ENCODE measurements around the gene ZSCAN5B.
"Not testable (repeated sequence)": the region's sequence is repeated elsewhere in the genome, so short reads cannot be mapped to it uniquely, and the experiment has no call there.

Gene ZSCAN5B

DNA sequence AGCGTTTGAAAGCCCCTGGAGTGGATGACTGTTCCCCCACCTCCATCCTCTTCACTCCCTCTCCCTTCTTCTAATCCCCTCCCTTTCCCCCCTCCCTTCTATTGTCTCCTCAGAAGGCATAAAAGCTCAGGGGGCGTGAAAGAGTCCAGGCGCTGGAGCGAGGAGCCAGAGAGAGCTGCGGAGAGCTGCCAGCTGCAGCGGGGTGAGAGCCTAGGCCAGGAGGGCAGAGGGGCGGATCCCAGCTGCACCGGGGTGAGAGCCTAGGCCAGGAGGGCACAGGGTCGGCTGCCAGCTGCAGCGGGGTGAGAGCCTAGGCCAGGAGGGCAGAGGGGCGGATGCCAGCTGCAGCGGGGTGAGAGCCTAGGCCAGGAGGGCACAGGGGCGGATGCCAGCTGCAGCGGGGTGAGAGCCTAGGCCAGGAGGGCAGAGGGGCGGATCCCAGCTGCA, 21.7 kb downstream of the ZSCAN5B start, which contains the start of gene GALP:
Gene GALP, plus strand, starts transcription at position 148 of the 447 bp plus-strand sequence. CDS start 1,101 bp downstream, outside the sequence.
- DNase-seq (ENCODE audit: low read depth), result not testable (repeated sequence)

DNA sequence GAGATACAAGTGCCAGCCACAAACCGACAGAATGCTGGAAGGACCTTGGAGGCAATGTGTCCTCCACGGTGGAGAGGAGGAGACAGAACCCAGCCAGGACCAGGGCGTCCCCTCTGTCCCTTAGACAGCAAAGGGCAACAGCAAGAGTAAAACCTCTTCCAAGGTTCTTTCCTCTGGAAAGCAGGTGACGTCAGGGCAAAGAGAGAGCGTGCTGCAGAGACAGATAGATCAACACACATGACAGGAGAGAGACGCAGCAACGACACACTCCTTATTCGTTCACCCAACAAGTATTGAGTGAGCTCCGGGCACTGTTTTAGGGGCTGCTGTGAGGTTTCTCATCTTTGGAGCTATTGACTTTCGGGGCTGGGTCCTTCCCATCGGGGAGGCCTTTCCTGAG, 23.0 kb downstream of the ZSCAN5B start:
- no peak for DNase-seq (ENCODE audit: low read depth)

DNA sequence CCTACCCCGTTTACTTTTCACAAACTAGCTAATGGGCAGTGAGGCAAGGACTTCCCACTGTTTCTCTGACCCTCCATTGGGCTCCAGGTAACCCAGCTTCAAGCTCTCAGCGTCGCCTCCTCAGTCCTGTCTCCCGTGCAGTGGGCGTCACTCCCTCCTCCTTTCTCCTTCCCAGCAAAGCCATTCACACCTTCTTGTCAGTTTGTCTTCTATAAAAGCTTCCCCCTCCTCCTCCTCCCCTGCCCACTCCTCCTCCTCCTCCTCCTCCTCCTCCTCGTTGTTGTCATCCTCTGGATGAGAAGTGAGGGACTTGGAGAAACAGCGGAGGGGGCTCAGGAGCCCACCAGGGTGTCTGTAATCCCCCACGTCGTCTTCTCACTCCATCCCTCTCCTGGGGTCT, 23.5 kb downstream of the ZSCAN5B start:
- DNase-seq (ENCODE audit: low read depth), result no peak

DNA sequence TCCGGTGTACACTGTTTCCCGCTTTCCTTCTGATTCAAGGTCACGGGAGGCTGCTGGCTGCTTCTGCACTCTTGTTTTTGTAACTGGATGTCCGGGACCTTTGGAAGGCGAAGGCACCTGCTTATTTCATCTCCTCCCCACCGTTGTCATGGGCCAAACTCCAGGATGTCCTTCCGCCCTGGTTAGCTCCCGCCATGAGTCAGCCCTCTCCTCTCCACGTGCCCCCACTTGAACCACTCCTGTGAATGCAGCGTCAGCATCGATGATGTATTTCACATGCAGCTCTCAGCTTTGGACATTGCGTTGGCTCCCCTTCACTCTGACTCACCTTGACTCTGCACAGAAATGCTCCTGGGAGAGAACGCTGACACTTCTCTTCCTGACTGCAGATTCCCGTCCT, 27.3 kb downstream of the ZSCAN5B start:
- DNase-seq (ENCODE audit: low read depth), result peak; percentile 80

DNA sequence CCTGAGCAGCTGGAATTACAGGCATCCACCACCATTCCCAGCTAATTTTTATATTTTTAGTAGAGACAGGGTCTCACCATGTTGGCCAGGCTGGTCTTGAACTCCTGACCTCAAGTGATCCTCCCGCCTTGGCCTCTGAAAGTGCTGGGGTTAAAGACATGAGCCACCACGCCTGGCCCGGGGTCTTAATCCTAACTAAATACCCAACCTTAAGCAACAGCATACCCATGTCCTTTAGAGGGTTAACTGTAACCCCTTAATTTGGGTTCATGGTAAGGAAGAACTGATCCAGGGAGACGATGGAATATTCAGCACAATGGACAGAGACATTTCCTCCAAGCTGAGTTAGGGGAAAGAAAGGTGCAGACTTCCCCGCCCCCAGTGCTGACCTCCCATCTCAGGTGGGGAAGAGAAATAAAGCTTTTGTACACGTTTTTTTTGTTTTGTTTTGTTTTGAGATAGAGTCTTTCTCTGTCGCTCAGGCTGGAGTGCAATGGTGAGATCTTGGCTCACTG, 30.5 kb downstream of the ZSCAN5B start:
- DNase-seq (ENCODE audit: low read depth), result peak; percentile 13

DNA sequence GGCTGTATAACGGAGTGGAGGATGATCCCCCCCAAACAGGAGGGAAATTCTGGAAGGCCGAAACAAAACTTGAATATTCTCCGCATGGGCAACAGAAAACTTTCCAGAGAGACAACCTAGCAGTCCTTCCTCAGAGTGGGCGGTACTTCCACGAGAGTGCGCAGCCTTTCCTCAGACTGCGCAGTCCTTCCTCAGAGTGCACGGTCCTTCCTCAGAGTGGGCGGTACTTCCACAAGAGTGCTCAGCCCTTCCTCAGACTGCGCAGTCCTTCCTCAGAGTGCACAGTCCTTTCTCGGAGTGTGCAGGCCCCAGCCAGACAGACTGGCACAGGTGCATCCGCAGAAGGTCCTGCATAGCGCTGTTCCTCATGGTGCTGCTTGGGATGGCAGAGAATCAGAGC, 34.5 kb downstream of the ZSCAN5B start:
- DNase-seq (ENCODE audit: low read depth), result no peak

DNA sequence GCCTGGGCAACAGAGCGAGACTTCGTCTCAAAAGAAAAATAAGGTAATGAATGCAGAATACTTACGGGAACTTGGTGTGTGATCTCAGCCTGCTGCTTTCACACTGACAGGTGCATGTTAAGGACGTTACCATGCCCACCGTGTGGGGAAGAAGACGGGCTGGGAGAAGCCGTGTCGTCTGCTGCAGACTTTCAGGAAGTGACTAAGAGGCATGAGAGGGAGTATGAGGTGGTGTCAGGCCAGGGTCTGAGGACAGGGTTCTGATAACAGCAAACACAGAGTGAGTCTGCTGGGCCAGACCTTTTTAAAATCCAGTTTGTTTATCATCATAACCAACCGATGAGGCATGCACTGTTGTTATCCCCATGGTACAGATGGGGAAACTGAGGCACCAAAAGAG, 35.3 kb downstream of the ZSCAN5B start:
- DNase-seq (ENCODE audit: low read depth), result peak; percentile 48

DNA sequence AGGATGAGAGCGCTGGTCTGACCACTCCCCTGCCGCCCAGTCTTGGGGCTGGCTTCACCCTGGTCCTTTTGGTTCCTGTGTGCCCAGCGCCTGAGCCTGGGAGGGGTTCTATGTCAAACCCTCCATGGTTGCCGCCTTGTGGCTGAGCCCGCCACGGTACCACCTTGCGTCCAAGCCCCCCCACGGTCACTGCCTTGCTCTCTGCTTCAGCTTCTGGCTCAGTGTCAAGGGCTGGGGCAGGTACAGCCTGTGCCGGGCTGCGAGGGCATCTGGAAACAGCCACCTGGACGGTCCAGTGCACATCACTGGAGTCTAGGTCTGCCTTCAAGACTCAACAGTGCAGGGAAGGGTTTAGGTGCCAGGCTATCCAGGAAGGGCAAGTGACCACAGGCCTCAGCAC, 36.0 kb downstream of the ZSCAN5B start:
- no peak for DNase-seq (ENCODE audit: low read depth)

DNA sequence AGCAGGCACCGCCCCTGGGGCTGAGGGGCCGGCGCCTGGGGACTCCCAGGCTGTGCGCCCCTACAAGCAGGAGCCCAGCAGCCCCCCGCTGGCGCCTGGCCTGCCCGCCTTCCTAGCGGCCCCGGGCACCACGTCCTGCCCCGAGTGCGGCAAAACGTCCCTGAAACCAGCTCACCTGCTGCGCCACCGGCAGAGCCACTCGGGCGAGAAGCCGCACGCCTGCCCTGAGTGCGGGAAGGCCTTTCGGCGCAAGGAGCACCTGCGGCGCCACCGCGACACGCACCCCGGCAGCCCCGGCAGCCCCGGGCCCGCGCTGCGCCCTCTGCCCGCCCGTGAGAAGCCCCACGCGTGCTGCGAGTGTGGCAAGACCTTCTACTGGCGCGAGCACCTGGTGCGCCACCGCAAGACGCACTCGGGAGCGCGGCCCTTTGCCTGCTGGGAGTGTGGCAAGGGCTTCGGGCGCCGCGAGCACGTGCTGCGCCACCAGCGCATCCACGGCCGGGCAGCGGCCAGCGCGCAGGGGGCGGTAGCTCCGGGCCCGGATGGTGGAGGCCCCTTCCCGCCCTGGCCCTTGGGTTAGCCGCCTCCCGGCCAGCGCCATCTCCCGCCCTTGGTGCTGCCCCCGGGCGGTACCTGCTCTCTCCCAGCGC, 37.8 kb downstream of the ZSCAN5B start:
- DNase-seq (ENCODE audit: low read depth), result no peak

DNA sequence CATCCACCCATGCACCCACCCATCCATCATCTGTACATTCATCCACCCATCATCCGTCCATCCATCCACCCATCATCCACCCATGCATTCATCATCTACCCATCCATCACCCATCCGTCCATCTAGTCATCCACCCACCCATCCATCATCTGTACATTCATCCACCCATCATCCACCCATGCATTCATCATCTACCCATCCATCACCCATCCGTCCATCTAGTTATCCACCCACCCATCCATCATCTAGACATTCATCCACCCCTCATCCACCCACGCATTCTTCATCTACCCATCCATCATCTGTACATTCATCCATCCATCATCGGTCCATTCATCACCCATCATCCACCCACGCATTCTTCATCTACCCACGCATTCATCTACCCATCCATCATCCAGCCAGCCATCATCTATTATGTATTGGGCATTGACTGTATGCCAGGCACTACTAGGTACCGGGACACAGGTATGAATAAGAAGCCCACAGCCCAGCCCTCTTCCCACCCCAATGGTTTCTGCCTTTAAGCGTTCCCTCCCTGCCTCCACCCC, 38.5 kb downstream of the ZSCAN5B start:
- DNase-seq (ENCODE audit: low read depth), result peak; percentile 22

DNA sequence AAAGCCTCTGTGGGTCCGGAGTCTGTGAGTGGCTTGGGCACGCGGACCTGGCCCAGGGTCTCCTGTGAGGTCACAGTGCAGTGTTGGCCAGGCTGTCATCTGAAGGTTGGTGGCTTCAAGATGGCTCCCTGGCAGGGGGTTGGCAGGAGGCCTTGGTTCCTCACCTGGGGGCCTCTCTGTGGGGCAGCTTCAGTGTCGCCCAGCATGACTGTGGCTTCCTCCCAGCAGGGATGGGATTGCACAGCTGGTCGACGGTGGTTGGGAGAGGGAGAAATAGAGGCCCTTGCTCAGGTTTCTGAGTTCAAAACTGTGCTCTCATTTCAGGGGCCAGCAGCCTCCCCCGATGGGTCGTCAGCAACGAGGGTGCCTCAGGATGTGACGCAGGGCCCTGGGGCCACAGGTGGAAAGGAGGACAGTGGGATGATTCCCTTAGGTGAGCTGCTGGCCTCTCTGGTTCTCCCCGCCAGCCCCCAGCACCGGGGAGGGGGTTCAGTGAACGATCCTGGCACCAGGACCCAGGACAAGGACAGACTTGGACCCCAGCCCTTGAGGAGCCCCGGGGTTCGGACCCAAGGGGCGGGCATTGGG, 39.3 kb downstream of the ZSCAN5B start:
- DNase-seq (ENCODE audit: low read depth), result no peak

DNA sequence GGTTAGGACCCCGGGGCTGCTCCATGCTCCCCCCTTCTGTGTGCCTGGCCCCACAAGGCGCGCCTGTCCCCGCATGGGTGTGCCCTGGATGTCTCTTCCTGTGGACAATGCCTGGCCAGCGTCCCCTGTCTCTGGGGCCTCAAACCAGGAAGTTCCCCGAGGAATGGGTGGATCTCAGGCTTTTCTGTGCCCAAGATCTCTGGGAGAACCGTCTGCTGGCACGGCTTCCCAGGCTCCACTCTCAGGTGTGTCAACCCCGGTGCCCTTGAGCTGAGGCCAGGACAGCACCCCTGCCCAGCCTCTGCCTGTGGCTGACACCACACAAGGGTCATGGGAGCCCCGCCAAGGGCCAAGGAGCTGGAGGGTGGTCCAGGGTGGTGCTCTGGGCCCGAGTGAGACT, 40.8 kb downstream of the ZSCAN5B start:
- no peak for DNase-seq (ENCODE audit: low read depth)

DNA sequence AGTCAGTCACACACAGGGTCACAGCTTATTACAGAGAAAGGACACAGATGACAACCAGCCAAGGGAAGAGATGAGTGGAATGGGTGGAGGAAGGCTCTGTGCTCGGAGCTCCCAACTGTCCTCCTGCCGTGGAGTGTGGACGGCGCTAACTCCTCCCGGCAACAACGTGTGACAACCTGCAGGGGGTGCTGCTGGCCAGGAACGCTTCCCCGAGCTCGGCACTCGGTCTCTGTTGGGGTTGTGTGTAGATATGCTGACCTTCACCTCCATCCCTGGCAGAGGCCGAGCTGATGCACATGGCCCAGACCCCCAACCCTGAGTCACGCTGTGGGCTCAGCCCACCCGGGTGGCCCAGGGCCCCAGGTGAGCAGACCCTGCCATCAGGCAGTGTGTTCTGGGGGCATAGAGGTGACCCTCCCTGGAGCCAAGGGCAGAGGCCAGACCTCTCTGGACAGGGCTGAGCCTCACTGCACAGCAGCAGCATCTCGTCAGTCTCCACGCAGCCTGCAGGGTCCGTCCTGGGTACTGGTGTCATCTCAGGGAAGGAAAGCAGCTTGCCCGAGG, 42.4 kb downstream of the ZSCAN5B start:
- DNase-seq (ENCODE audit: low read depth), result no peak

DNA sequence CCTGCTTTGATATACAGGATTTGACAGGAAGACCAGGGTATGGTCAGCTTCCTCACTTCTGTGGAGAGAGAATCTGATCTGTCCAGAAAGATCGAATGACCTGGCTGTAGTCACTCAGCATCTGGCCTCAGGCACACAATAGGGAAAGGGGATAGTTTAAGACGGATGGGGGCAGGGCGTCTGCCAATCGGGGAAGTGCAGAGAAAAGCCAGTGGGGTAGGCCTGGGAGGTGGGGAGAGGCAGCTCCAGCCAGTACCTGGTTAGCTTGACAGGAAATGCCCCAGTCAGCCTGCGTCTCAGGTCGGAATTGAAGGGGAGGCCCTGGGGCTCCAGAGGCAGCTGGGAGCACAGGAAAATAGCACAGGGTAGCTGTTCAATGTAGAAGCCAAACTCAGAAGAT, 44.1 kb downstream of the ZSCAN5B start:
- no peak for DNase-seq (ENCODE audit: low read depth)

DNA sequence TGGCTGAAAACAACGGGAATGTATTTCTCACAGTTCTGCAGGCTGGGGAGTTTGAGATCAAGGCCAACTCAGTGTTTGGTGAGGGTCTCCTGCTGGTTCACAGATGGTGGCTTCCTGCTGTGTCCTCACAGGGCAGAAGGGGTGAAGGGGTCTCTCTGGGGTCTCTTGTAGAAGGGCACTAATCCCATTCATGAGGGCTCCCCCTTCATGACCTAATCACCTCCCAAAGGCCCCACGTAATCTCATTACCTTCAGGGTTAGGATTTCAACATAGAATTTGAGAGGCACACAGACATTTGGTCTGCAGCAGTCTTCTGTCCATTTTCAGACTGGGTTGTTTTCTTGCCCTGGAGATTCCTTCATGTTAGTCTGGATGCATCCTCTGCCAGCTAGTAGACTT, 44.9 kb downstream of the ZSCAN5B start:
- no peak for DNase-seq (ENCODE audit: low read depth)

DNA sequence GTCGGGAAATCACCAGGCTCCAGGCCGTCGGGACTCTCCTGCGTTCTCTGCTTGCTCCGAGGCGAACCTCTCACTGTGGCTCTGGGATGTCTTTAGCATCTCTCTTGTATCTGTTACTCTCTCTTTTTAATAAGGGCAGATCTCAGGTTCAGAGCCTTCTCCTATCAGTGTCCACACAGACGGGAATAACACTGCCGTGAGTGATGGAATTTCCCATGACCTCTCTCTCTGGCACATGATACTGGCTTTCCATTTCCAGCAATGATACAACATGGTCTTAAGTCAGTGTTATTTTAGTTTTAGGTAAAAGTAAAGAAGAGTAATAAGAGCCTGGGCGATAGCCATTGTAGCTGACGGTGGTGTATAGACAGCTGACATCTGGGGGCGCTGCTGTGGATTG, 47.2 kb downstream of the ZSCAN5B start:
- DNase-seq (ENCODE audit: low read depth), result no peak

DNA sequence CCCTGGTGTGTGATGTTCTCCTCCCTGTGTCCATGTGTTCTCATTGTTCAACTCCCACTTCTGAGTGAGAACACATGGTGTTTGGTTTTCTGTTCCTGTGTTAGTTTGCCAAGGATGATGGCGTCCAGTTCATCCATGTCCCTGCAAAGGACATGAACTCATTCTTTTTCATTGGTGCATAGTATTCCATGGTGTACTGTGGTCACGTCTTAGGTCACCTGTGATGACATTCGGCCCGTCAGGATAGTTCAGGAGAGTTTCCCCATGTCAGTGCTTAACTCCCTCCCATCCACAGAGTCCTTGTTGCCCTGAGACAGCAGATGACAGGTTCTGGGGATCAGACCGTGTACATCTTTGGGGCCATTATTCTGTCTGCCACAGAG, 47.9 kb downstream of the ZSCAN5B start:
- DNase-seq (ENCODE audit: low read depth), result no peak

DNA sequence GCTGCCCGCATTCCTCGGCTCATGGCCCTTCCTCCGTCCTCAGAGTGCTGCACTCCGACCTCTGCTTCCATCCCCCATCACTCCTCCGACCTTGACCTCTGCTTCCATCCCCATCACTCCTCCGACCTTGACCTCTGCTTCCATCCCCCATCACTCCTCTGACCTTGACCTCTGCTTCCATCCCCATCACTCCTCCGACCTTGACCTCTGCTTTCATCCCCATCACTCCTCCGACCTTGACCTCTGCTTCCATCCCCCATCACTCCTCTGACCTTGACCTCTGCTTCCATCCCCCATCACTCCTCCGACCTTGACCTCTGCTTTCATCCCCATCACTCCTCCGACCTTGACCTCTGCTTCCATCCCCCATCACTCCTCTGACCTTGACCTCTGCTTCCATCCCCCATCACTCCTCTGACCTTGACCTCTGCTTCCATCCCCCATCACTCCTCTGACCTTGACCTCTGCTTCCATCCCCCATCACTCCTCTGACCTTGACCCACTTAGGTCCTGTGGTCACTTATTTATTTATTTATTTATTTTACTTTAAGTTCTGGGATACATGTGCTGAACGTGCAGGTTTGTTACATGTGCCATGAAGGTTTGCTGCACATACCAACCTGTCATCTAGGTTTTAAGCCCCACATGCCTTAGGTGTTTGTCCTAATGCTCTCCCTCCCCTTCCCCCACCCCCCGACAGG, 48.5 kb downstream of the ZSCAN5B start:
- not testable (repeated sequence) for DNase-seq (ENCODE audit: low read depth)

DNA sequence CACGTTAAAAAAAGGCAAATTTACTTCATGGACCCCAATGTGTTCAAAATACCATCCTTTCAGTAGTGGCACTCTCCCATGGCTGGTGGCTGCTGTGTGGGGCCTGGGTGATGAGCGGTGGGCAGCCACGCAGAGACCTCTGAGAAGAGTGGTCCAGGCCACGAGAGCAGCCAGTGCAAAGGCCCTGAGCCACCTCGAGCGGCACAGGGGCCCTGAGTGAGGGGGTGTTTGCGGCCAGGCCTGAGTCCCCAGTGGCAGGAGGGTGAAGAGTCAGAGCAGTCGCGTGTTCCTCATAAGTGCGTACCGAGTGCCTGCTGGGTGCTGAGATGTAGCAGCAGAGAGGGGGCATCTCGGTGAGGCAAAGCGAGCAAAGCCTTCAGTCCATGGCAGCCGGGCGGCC, 49.5 kb downstream of the ZSCAN5B start:
- no peak for DNase-seq (ENCODE audit: low read depth)

DNA sequence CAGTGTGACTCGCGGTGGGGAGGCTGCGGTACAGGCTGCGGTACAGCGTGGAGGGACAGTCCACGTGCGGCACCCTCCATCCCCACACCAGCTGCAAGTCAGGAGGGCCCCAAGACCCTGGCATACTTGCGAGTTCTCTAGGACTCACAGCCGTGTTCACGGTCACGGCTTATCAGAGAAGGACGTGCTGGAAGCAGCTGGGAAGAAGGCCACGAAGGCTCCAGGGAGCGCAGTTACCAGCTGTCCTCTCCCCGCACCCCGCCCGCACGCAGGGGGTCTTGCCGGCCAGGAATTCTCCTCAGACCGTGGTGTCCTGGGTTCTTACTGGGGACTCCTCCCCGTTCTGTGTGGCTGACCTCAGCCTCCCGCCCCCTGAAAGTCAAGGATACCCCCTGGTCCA, 50.3 kb downstream of the ZSCAN5B start:
- no peak for DNase-seq (ENCODE audit: low read depth)

DNA sequence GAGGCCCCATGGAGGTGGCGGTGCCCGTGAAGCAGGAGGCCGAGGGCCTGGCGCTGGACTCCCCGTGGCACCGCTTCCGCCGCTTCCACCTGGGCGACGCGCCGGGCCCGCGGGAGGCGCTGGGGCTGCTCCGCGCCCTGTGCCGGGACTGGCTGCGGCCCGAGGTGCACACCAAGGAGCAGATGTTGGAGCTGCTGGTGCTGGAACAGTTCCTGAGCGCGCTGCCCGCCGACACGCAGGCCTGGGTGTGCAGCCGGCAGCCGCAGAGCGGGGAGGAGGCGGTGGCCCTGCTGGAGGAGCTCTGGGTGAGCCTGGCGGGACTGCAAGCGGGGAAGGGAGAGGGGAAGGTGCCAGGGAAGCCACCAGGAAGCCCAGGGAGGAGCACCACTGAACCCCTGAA, 50.7 kb downstream of the ZSCAN5B start:
- no peak for DNase-seq (ENCODE audit: low read depth)

DNA sequence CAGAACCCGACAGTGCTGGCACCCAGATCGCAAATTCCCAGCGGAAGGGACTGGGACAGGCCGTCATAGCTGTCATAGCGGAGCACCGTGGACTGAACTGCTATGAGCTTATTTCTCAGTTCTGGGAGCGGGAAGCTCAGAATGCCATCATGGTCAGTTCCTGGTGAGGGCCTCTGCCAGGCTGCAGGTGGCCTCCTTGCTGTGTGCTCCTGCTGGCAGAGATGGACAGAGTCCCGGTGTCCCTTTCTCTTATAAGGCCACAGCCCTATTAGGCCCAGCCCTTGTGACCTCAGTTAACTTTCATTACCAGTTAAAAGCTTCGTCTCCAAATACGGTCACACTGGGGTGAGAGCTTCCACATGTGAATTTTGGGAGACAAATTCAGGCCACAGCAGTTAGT, 51.9 kb downstream of the ZSCAN5B start:
- DNase-seq (ENCODE audit: low read depth), result no peak

DNA sequence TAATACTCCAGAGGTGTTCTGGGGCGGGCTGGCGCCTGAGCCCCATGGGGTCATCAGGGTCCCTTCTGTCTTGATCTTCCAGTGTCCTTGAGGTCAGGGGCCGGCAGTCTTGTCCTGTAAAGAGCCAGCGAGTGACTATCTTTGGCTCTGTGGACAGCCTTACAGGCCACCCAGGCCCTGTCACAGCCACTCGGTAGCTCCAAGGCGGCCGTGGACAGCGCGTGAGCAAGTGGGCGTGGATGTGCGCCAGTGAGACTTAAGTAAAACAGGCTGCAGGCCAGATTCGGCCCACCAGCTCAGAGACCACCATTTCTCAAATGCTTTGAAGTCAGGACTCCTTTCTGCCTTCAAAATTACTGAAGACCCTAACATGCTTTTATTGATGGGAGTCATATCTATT, 52.8 kb downstream of the ZSCAN5B start:
- DNase-seq (ENCODE audit: low read depth), result no peak

All from amniotic epithelial cell (primary cell).